Natural killer cell (primary cell): Measurements from ENCODE around the gene ANXA10. TPM values are rescaled to one million over a fixed set of nuclear protein-coding genes. Genes with fewer than 3 reads are reported as not detected.

ENCODE experiments used
- ATAC-seq, 3 donors: fragments of 150-1000 bp in 2 of 3; fragments of 200-7000 bp in 1 of 3; cut with Tn5 transposase; 1 replicate in 1 of 3; 2 replicates in 2 of 3; pipeline ENCODE4 v1.10.0; 2021; ENCODE audit warnings: mild to moderate bottlenecking in 2 of 3, moderate library complexity in 2 of 3
- DNase-seq, 2 donors: peaks; one replicate each; pipeline versions ENCODE4 v3.0.0 to v3.0.0-alpha.2; 2013 to 2021; ENCODE audit warnings: mixed read lengths in 1 of 2
- H3K27ac ChIP-seq: one replicate; pipeline ENCODE4 v1.5.1; 2013; ENCODE audit warnings: mild to moderate bottlenecking, low read length
- H3K27me3 ChIP-seq: one replicate; pipeline ENCODE4 v1.6.1; 2013; ENCODE audit warnings: low read length; ENCODE audit not compliant: control insufficient read depth, insufficient read depth
- H3K36me3 ChIP-seq: one replicate; pipeline ENCODE4 v1.6.1; 2013; ENCODE audit warnings: low read length; ENCODE audit not compliant: control insufficient read depth, insufficient read depth
- H3K4me1 ChIP-seq: one replicate; pipeline ENCODE4 v1.6.1; 2013; ENCODE audit warnings: low read length; ENCODE audit not compliant: control insufficient read depth, insufficient read depth
- H3K4me3 ChIP-seq: one replicate; pipeline ENCODE4 v1.5.1; 2013; ENCODE audit warnings: low read length
- H3K9me3 ChIP-seq: one replicate; pipeline ENCODE4 v1.6.1; 2013; ENCODE audit warnings: low read length; ENCODE audit not compliant: control insufficient read depth, insufficient read depth
- H3K27ac Mint-ChIP-seq, 2 donors: one replicate each; pipeline ENCODE4 v1.8.0; 2022; ENCODE audit warnings: mild to moderate bottlenecking in 2 of 2, mixed read lengths in 2 of 2, moderate library complexity in 1 of 2
- H3K27me3 Mint-ChIP-seq, 2 donors: one replicate each; pipeline ENCODE4 v1.8.0; 2022; ENCODE audit warnings: low read depth in 2 of 2, mixed read lengths in 2 of 2
- H3K36me3 Mint-ChIP-seq: one replicate; pipeline ENCODE4 v1.8.0; 2022; ENCODE audit warnings: mixed read lengths
- H3K4me1 Mint-ChIP-seq, 2 donors: one replicate each; pipeline ENCODE4 v1.8.0; 2022; ENCODE audit warnings: mixed read lengths in 2 of 2
- H3K4me3 Mint-ChIP-seq: one replicate; pipeline ENCODE4 v1.8.0; 2022; ENCODE audit warnings: mild to moderate bottlenecking, moderate library complexity, mixed read lengths
- H3K9me3 Mint-ChIP-seq, 2 donors: one replicate each; pipeline ENCODE4 v1.8.0; 2022; ENCODE audit warnings: mixed read lengths in 2 of 2
- WGBS: methylation state at CpG from one replicate; pipeline ENCODE4 v1.1.7; 2013; ENCODE audit warnings: missing lambda C conversion rate; ENCODE audit not compliant: insufficient coverage; 5-methylcytosine and 5-hydroxymethylcytosine counted together
- intact Hi-C: fragments of 100-400 bp; cut with micrococcal nuclease; formaldehyde crosslinking; loops from one replicate; pipeline ENCODE4 v1.14.2; 2022
- total RNA-seq, 4 donors: library from RNA; stranded (reverse); fragments of 120-200 nt in 1 of 4; gene quantifications; one replicate each; pipeline versions ENCODE4 v1.2.3 to v1.2.4, GENCODE V29; 2013 to 2022
- TF ChIP-seq, protein P1 (sequence below): fragments of 200-600 bp; IDR thresholded peaks from one replicate; pipeline ENCODE4 v1.8.0; 2022; ENCODE audit warnings: antibody characterized with exemption

ANXA10 gene
- total RNA-seq, 3 donors from 2014 or later (not counting 1 experiment from before 2014, with no cell fraction given), result not detected

DNA sequence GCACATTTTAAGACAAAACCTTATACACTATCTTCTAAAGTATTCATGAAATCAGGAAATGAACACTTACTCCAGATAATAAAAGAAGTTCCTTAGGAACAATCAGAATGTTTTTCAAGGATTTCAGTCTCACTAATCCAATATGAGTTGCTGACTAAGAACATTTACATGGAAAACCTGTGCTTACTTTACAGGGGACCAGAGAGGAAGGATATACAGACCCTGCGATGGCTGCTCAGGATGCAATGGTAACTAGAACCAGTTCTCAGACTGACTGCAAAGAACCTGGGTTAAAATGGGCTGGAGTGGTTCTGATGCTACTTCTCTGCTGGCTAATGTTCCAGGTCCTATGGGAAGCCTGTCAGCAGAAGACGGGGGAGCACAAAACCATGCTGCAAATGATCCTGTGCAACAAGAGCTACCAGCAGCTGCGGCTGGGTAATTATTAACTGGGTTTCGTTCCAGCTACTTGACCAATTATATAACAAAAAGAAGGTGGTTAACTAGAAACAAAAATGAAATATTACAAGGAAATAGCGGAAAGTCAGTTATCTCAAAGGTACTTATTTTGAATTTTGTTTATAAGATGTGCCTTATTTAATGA is 85.3 kb downstream of the ANXA10 start:
- H3K4me1 ChIP-seq, result no peaks in the 10 kb centered on the region
- no peaks in the 10 kb centered on the region for H3K36me3 ChIP-seq
- no peak for DNase-seq
- H3K27me3 ChIP-seq, result no peaks in the 10 kb centered on the region
- H3K4me3 ChIP-seq, result no peak overlapping the region
- no peak overlapping the region for H3K27ac ChIP-seq
- ATAC-seq, result no peak
- Mint-ChIP-seq H3K36me3 (no peaks in the 10 kb centered on the region), H3K4me3 (no peak overlapping the region), H3K27ac (no peak overlapping the region), H3K9me3 (no peaks in the 10 kb centered on the region), H3K4me1 (no peaks in the 10 kb centered on the region), H3K27me3 (no peaks in the 10 kb centered on the region)
- TF ChIP-seq, protein P1, sequence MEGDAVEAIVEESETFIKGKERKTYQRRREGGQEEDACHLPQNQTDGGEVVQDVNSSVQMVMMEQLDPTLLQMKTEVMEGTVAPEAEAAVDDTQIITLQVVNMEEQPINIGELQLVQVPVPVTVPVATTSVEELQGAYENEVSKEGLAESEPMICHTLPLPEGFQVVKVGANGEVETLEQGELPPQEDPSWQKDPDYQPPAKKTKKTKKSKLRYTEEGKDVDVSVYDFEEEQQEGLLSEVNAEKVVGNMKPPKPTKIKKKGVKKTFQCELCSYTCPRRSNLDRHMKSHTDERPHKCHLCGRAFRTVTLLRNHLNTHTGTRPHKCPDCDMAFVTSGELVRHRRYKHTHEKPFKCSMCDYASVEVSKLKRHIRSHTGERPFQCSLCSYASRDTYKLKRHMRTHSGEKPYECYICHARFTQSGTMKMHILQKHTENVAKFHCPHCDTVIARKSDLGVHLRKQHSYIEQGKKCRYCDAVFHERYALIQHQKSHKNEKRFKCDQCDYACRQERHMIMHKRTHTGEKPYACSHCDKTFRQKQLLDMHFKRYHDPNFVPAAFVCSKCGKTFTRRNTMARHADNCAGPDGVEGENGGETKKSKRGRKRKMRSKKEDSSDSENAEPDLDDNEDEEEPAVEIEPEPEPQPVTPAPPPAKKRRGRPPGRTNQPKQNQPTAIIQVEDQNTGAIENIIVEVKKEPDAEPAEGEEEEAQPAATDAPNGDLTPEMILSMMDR, result no peak
- intact Hi-C loops, result no loop called here
- no peaks in the 10 kb centered on the region for H3K9me3 ChIP-seq
- 85% methylated on average over 2 of the region's 5 CpGs for WGBS

DNA sequence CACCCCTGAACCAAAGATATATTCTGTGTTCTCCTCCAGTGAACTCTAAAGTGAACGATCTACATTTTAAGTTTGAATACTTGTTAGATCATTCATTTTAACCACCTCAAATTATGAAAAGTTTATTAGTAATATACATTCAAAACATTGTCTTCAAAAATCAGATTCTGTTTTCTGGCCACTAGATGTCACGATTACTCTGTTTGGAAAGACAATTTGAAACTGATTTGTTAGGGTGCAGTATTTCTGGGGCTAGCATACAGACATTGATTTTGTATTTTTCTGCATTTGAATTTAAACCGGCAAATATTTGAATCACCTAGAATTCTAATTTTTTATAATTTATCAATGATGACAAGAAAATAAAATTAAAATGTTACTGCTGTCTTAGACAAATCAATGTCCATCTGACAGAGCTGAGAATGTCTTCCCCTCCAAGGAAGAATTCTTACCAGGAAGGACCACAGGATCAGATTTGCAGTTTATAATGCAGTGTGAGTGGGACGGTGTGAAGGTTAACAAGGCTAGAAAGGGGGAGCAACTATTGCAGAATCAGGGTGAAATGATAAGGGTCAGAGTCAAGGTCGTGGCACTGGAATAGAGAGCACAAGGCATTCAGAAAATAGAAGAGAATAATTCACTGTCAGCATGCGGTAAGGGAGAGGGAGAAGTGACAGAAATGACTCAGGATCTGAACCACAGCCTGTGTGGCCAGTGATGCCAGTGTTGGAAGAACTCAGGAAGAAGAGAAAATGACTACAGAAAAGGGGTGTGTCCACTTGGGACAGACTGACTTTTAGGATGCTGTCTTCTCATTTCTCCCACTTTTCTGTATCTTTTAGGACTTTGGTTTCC is 91.6 kb downstream of the ANXA10 start:
- H3K36me3 Mint-ChIP-seq, result no peaks in the 10 kb centered on the region
- Histone ChIP-seq H3K9me3 (no peaks in the 10 kb centered on the region), H3K36me3 (no peaks in the 10 kb centered on the region), H3K4me3 (no peak overlapping the region), H3K27me3 (no peaks in the 10 kb centered on the region), H3K27ac (no peak overlapping the region), H3K4me1 (no peaks in the 10 kb centered on the region)
- DNase-seq, result peak in 1 of 2 donors; percentile 49
- H3K27ac Mint-ChIP-seq, result no peak overlapping the region
- TF ChIP-seq, protein P1, result no peak
- no peak overlapping the region for H3K4me3 Mint-ChIP-seq
- no peaks in the 10 kb centered on the region for H3K9me3 Mint-ChIP-seq
- no peaks in the 10 kb centered on the region for H3K4me1 Mint-ChIP-seq
- WGBS, result 54% methylated on average over 3 of the region's 6 CpGs
- intact Hi-C loops, result no loop called here
- H3K27me3 Mint-ChIP-seq, result no peaks in the 10 kb centered on the region
- ATAC-seq, result no peak

DNA sequence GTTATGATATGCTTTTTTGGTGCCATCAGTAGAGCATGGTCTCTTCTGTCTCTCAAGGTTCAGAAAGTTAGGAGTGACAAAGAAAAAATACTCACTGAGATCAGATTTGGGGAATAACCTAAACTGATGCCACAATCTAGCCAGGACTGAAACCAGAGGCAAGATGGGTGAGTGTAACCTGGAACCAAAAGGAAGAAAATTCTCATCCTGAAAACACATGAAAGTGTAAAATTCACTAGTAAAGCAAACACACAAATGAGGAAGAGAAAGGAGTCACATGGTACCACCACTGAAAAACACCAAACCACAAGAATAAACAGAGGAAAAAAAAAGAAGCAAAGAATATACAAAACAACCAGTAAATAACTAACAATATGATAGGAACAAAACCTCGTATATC is 96.4 kb downstream of the ANXA10 start:
- intact Hi-C loops, result no loop called here
- H3K4me3 ChIP-seq, result no peak overlapping the region
- Mint-ChIP-seq H3K9me3 (no peaks in the 10 kb centered on the region), H3K27me3 (no peaks in the 10 kb centered on the region), H3K27ac (no peak overlapping the region), H3K36me3 (no peaks in the 10 kb centered on the region), H3K4me1 (no peaks in the 10 kb centered on the region), H3K4me3 (no peak overlapping the region)
- no peaks in the 10 kb centered on the region for H3K9me3 ChIP-seq
- 83% methylated on average over 1 of the region's 1 CpG for WGBS
- DNase-seq, result no peak
- H3K27me3 ChIP-seq, result no peaks in the 10 kb centered on the region
- H3K4me1 ChIP-seq, result no peaks in the 10 kb centered on the region
- ATAC-seq, result no peak
- TF ChIP-seq, protein P1, result no peak
- no peaks in the 10 kb centered on the region for H3K36me3 ChIP-seq
- H3K27ac ChIP-seq, result no peak overlapping the region
